Tibial nerve (tissue), 4 donors: ENCODE data around the gene SCAPER.

Experiments
- EP300 ChIP-seq, 2 donors: sonication (generic); formaldehyde crosslinking; IDR thresholded peaks; one replicate each; pipeline ENCODE4 v1.6.1; 2017; ENCODE audit warnings: antibody characterized with exemption in 2 of 2, mild to moderate bottlenecking in 1 of 2
- TF ChIP-seq, protein P1 (sequence below), 5 experiments: fragments of 200-600 bp in 3 of 5; fragments of 450-650 bp in 2 of 5; sonication (generic) in 3 of 5; IDR thresholded peaks; one replicate each; pipeline ENCODE4 v1.5.1; 2016 to 2019; ENCODE audit warnings: antibody characterized with exemption in 5 of 5, mild to moderate bottlenecking in 3 of 5, moderate library complexity in 2 of 5

DNA sequence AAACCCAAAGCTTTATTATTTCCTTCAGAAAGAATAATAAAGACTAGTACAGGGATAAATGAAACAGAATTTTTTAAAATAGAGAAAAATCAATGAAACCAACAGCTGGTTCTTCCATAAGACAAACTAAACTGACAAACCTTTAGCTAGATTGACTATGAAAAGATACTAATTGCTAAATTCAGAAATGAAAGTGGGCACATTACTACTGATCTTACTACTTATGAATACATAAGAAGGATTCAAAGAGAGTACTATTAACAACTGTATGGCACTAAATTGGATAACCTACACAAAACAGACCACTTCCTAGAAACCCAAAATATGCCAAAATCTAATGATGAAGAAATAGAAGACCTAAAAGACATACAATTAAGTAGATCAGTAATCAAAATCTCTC, 290.4 kb downstream of the SCAPER start:
- TF ChIP-seq, protein P1, sequence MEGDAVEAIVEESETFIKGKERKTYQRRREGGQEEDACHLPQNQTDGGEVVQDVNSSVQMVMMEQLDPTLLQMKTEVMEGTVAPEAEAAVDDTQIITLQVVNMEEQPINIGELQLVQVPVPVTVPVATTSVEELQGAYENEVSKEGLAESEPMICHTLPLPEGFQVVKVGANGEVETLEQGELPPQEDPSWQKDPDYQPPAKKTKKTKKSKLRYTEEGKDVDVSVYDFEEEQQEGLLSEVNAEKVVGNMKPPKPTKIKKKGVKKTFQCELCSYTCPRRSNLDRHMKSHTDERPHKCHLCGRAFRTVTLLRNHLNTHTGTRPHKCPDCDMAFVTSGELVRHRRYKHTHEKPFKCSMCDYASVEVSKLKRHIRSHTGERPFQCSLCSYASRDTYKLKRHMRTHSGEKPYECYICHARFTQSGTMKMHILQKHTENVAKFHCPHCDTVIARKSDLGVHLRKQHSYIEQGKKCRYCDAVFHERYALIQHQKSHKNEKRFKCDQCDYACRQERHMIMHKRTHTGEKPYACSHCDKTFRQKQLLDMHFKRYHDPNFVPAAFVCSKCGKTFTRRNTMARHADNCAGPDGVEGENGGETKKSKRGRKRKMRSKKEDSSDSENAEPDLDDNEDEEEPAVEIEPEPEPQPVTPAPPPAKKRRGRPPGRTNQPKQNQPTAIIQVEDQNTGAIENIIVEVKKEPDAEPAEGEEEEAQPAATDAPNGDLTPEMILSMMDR (IDR thresholded peaks at IDR 0.05), result no peak
- TF ChIP-seq EP300 (IDR thresholded peaks at IDR 0.05), result no peak
